GOT3 (cell line): ENCODE results near the gene RNF138.
"Not testable (repeated sequence)": the region's sequence is repeated elsewhere in the genome, so short reads cannot be mapped to it uniquely, and the experiment has no call there.

Source experiments
- DNase-seq: peaks from one replicate; lab custom pipeline; 2025; ENCODE audit warnings: mixed read lengths; lab: John Stamatoyannopoulos, UW

The RNF138 gene

DNA sequence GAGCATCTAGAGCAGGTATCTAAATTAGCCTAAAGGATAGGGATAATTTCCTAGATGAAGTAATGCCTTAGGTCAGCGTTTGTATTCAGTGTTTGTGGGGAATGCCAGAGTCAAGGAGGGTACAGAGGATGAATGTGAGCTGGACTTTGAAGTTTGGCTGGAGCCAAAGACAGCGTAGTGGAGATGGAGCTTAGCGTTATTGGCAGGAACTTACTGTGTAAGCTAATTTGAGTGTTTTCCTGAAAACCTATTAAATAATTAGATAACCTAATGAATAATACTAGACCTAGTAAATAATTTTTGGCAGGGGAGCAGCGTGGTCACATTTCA lies 4.2 kb downstream of the RNF138 start:
- no peak for DNase-seq

- no peak for DNase-seq
Measured at GRCh38 chr18:32096946-32097345, 5.3 kb downstream of the RNF138 start.

DNA sequence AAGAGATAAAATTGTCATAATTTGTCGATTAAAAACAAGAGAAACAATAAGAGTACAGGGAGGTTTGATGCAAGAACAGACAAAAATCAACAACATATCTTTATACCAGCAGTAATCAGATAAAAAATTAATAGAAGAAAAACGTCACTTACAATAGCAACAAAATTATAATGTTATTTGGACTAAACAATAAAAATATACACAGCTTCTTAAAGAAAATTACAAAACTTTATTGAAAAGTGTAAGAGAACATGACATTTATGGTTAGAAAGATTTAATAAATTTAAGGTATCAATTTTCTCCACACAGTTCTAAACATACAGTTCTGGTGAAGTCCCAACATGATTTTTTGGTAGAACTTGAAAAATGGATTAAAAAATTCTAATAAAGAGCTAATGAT lies 12.8 kb downstream of the RNF138 start:
- DNase-seq, result no peak

DNA sequence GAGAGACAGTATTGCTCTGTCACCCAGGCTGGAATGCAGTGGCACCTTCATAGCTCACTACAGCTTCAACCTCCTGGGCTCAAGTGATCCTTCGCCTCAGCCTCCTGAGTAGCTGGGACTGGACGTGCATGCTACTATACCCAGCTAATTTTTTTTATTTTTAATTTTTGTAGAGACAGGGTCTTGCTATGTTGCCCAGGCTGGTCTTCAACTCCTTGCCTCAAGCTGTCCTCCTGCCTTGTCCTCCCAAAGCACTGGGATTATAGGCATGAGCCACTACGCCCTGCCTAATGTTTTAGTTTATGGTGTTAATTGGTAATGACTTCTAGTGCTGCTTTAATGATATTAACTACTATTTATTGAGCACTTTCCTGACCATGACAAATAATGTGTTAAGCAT lies 18.3 kb downstream of the RNF138 start:
- DNase-seq, result no peak

DNA sequence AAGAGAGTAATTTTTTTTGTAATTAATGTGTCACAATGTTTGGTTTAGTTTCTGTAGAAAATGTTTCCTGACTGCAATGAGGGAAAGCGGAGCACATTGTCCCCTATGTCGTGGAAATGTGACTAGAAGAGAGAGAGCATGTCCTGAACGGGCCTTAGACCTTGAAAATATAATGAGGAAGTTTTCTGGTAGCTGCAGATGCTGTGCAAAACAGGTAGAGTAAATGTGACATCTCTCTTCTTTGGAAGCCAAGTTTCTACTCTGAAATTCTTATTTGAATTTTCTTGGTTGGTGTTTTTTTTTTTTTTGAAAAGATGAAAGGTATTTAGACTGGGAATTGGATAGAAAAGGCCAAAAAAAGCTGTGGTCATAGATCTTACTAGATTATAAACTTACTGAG lies 20.0 kb downstream of the RNF138 start:
- no peak for DNase-seq

- no peak for DNase-seq
Measured at GRCh38 chr18:32112826-32113225, 21.2 kb downstream of the RNF138 start.

- DNase-seq, result no peak
Measured at GRCh38 chr18:32114293-32114942, 22.7 kb downstream of the RNF138 start.

DNA sequence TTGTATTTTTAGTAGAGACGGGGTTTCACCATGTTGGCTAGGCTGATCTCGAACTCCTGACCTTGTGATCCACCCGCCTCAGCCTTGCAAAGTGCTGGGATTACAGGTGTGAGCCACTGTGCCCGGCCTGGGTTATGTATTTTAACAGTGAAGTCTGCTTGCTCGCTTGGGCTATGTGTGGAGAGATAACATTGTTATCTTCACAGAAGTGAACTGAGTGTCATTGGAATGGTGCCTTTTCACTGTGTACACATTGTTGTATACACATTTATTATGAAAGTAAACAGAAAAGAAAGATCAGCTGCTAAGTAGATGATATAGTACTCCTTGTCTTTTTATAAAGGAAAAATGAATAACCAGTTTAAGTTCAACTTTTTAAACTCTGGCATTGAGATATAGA lies 30.4 kb downstream of the RNF138 start:
- DNase-seq, result no peak

GRCh38 chr18:32126538-32126937 lies 34.9 kb downstream of the RNF138 start:
- DNase-seq, result no peak

DNA sequence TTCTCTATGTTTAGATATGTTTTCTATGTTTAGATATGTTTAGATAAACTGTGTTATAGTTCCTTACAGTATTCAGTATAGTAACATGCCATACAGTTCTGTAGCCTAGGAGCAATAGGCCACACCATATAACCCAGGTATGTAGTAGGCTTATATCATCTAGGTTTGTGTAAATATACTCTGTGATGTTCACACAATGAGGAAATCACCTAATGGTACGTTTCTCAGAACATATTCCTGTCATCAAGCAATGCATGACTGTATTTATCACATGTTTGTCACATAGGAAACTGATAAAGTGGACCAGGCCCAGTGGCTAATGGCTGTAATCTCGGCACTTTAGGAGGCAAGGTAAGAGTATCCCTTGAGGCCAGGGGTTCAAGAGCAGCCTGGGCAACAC lies 44.0 kb downstream of the RNF138 start:
- no peak for DNase-seq

GRCh38 chr18:32138332-32138982 lies 46.8 kb downstream of the RNF138 start:
- DNase-seq, result no peak

DNA sequence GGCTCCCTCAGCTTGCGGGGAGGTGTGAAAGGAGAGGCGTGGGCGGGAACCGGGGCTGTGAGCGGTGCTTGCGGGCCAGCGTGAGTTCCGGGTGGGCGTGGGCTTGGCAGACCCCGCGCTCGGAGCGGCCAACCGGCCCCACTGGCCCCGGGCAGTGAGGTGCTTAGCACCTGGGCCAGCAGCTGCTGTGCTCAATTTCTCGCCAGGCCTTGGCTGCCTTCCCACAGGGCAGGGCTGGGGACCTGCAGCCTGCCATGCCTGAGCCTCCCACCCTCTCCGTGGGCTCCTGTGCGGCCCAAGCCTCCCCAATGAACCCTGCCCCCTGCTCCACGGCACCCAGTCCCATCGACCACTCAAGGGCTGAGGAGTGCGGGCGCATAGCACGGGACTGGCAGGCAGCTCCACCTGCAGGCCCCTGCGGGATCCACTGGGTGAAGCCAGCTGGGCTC lies 48.2 kb downstream of the RNF138 start:
- no peak for DNase-seq

DNA sequence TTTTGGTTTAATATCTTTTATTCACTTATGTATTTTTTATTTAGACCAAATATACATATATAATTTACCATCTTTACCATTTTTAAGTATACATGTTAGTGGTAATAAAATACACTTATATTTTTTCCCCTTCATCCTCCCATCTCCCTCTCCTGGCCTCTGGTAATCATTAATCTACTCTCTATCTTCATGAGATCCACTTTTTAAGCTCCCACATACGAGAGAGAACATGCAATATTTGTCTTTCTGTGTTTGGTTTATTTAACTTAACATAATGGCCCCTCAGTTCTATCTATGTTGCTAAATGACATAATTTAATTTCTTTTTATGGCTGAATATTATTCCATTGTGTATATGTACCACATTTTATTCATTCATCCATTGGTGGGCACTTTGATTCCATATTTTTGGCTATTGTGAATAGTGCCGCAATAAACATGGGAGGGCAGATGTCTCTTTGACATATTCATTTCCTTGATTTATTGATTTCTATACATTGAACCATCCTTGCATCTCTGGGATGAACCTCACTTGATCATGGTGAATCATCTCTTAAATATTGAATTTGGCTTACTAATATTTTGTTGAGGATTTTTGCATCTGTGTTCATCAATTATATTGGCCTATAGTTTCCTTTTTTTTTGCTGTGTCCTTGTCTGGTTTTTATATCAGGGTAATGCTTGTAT lies 56.7 kb downstream of the RNF138 start:
- DNase-seq, result no peak

- DNase-seq, result no peak
Measured at GRCh38 chr18:32152705-32153448, 61.2 kb downstream of the RNF138 start.

DNA sequence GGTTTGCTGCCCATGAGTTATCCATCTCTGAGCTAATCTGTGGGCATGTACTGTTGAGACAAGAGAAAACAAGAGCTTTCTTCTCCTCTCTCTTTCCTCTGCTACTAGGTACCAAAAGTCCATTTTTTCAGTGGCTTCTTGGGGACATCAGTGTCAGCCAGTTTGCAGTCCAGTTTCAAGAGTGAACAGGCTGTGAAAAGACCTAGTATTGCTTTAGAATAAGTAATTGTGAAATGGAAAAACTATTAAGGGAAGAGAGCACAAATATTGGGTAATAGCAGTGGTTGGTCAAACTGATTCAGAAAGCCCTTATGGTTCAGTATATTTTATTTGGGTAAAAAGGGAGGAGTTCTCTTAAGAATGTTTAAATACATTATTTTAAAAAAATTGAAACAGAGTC lies 65.2 kb downstream of the RNF138 start:
- no peak for DNase-seq

- no peak for DNase-seq
Measured at GRCh38 chr18:32157580-32157979, 65.9 kb downstream of the RNF138 start.

- DNase-seq, result no peak
Measured at GRCh38 chr18:32158108-32158624, 66.5 kb downstream of the RNF138 start.

DNA sequence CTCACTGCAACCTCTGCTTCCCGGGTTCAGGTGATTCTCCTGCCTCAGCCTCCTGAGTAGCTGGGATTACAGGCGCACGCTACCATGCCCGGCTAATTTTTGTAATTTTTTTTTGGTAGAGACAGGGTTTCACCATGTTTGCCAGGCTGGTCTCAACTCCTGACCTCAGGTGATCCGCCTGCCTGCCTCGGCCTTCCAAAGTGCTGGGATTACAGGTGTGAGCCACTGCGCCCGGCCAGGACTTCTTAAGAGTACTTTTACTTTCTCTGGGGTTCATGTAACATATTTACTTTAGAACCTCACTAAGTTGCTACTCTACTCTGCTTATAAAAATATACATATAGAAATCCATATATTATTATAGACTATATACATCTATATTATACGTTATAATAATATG lies 67.0 kb downstream of the RNF138 start:
- not testable (repeated sequence) for DNase-seq

DNA sequence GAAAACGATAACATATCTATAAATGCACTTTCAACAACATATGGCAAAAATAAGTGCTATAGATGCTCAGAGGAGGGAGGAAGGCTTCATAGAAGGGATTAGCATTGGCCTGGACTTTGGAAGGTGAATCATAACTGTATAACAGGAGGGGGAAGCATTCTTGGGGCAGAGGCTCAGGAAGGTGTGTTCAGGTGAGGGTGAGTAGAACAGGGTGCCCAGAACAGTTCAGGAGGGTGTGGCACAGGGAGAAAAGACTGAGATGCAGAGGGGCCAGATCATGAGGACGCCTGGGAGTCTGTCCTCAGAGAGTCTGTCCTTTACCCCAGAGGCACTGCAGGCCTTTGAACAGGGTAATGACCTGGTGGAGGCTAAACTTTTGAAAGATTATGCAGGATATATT lies 68.9 kb downstream of the RNF138 start:
- no peak for DNase-seq

DNA sequence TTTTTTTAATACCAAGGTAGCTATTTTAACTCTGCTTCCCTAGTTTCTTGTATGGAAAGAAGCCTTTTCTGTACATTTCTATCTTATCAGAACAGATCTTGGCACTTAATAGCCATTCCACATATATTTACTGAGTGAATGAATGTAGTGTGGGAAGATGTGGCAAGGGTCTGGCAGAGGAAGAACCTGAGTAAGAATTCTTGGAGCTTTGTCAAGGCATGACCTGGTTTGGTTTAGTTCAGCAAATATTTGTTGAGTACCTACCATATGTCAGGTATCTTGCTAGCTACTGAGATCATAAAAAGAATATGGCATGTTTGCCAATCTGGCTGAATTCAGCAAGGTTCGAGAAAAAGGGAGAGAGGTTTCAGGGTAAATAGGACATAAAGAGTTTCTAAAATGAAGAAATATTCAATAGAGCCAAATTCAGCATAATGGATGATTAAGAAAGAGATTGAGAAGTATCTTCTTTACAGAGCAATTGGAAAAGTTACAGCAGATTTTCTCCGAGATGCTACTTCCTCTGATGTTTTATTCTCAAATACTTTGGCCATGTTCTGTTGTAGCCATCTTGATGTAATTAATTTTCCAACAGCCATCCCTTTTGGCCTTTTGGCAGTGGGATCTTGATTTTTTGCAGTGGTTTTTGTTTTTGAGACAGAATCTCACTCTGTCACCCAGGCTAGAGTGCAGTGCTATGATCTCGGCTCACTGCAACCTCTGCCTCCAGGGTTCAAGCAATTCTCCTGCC lies 76.5 kb downstream of the RNF138 start:
- no peak for DNase-seq

GRCh38 chr18:32173654-32174053 lies 82.0 kb downstream of the RNF138 start:
- DNase-seq, result no peak

DNA sequence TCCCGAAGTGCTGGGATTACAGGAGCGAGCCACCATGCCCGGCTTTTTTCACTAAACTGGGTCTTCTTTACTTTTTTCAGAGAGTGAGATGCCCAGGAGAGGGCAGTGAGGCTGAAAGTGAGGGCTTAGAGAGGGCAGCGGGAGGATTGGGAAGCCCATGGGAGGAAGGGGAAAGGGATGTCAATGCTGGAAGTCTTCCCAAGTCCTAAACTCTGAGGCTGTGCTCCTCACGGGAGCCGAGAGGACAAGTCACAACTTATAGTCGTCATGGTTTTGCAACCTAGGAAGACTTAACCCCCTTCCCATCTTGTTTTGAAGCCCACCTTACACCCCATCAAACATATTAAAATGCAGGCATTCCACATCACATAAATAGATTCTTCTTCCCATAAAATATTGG lies 83.0 kb downstream of the RNF138 start:
- DNase-seq, result no peak
